Neuronal stem cell (in vitro differentiated cells): ENCODE results near the gene FLII.
"Not testable (repeated sequence)": the region's sequence is repeated elsewhere in the genome, so short reads cannot be mapped to it uniquely, and the experiment has no call there.

ENCODE experiments used
- DNase-seq: peaks from one replicate; pipeline ENCODE4 v3.0.0-alpha.2; 2013; ENCODE audit warnings: low spot score
- H2AFZ ChIP-seq: one replicate; pipeline ENCODE4 v1.6.1; 2013; ENCODE audit warnings: mild to moderate bottlenecking, low read length, inconsistent platforms
- H2AK5ac ChIP-seq: 2 replicates; pipeline ENCODE4 v1.6.1; 2013; ENCODE audit warnings: low read depth, mild to moderate bottlenecking, inconsistent platforms, low read length, moderate library complexity, mixed read lengths
- H2BK120ac ChIP-seq: 2 replicates; pipeline ENCODE4 v1.6.1; 2013; ENCODE audit warnings: low read depth, mild to moderate bottlenecking, inconsistent platforms, low read length, moderate library complexity, mixed read lengths
- H2BK12ac ChIP-seq: one replicate; pipeline ENCODE4 v1.6.1; 2013; ENCODE audit warnings: low read length, inconsistent platforms
- H2BK15ac ChIP-seq: 2 replicates; pipeline ENCODE4 v1.6.1; 2013; ENCODE audit warnings: mild to moderate bottlenecking, low read length, inconsistent platforms, mixed read lengths
- H2BK5ac ChIP-seq: one replicate; pipeline ENCODE4 v1.6.1; 2013; ENCODE audit warnings: inconsistent platforms, mild to moderate bottlenecking, low read length, moderate library complexity
- H3K14ac ChIP-seq: one replicate; pipeline ENCODE4 v1.6.1; 2013; ENCODE audit warnings: low read length, inconsistent platforms
- H3K18ac ChIP-seq: 2 replicates; pipeline ENCODE4 v1.6.1; 2013; ENCODE audit warnings: low read length, inconsistent platforms
- H3K23ac ChIP-seq: 2 replicates; pipeline ENCODE4 v1.6.1; 2013; ENCODE audit warnings: low read depth, mild to moderate bottlenecking, mixed read lengths, low read length, inconsistent platforms; ENCODE audit not compliant: poor library complexity
- H3K27ac ChIP-seq: replicated peaks from 3 replicates; pipeline ENCODE4 v1.5.1; 2013; ENCODE audit warnings: low read length, inconsistent platforms
- H3K27me3 ChIP-seq, 3 experiments: 2 replicates each; pipeline ENCODE4 v1.6.1; 2013; ENCODE audit warnings: low read length in 3 of 3, mild to moderate bottlenecking in 2 of 3, inconsistent platforms in 1 of 3, low read depth in 1 of 3, mixed read lengths in 1 of 3, moderate library complexity in 1 of 3; ENCODE audit not compliant: control insufficient read depth in 3 of 3, insufficient read depth in 3 of 3
- H3K36me3 ChIP-seq, 2 donors: replicated peaks in 1 of 2; 2 replicates each; pipeline ENCODE4 v1.6.1; 2013; ENCODE audit warnings: low read length in 2 of 2; ENCODE audit not compliant: control insufficient read depth in 2 of 2, insufficient read depth in 2 of 2
- H3K4ac ChIP-seq: 2 replicates; pipeline ENCODE4 v1.6.1; 2013; ENCODE audit warnings: inconsistent platforms, mild to moderate bottlenecking, low read length, moderate library complexity
- H3K4me1 ChIP-seq, 2 donors: 1 replicate in 1 of 2; 2 replicates in 1 of 2; pipeline ENCODE4 v1.6.1; 2013; ENCODE audit warnings: low read length in 2 of 2, low read depth in 1 of 2; ENCODE audit not compliant: control insufficient read depth in 2 of 2, insufficient read depth in 1 of 2
- H3K4me2 ChIP-seq: one replicate; pipeline ENCODE4 v1.6.1; 2013; ENCODE audit warnings: mild to moderate bottlenecking, low read length, inconsistent platforms; ENCODE audit not compliant: insufficient read depth, poor library complexity, severe bottlenecking
- H3K4me3 ChIP-seq, 2 donors: 2 replicates each; pipeline ENCODE4 v1.5.1; 2013; ENCODE audit warnings: low read length in 2 of 2, mild to moderate bottlenecking in 2 of 2, inconsistent platforms in 1 of 2, moderate library complexity in 1 of 2
- H3K79me1 ChIP-seq: one replicate; pipeline ENCODE4 v1.6.1; 2013; ENCODE audit warnings: low read depth, mild to moderate bottlenecking, inconsistent platforms, low read length, moderate library complexity
- H3K9ac ChIP-seq: one replicate; pipeline ENCODE4 v1.6.1; 2013; ENCODE audit warnings: mild to moderate bottlenecking, low read depth, low read length, inconsistent platforms; ENCODE audit not compliant: poor library complexity
- H3K9me3 ChIP-seq, 2 donors: replicated peaks in 1 of 2; 2 replicates each; pipeline versions ENCODE3 to v1.6.1; 2013; ENCODE audit warnings: low read length in 2 of 2, mild to moderate bottlenecking in 2 of 2, inconsistent platforms in 1 of 2, low read depth in 1 of 2, mixed read lengths in 1 of 2, moderate library complexity in 1 of 2; ENCODE audit not compliant: control insufficient read depth in 2 of 2, insufficient read depth in 1 of 2
- H4K8ac ChIP-seq: one replicate; pipeline ENCODE4 v1.6.1; 2013; ENCODE audit warnings: low read depth, mild to moderate bottlenecking, inconsistent platforms, low read length, moderate library complexity
- H4K91ac ChIP-seq: one replicate; pipeline ENCODE4 v1.6.1; 2013; ENCODE audit warnings: low read length, low read depth, mild to moderate bottlenecking, inconsistent platforms; ENCODE audit not compliant: poor library complexity
- WGBS, 2 donors: extraction: QIAGEN DNeasy Blood & Tissue Kit; methylation state at CpG; one replicate each; pipeline ENCODE4 v1.1.7; 2013; ENCODE audit warnings: missing lambda C conversion rate in 2 of 2, mixed read lengths in 1 of 2; ENCODE audit not compliant: insufficient read length in 2 of 2, insufficient replicate concordance in 1 of 2; ENCODE audit errors: extremely low coverage in 2 of 2; 5-methylcytosine and 5-hydroxymethylcytosine counted together

FLII gene

GRCh38 chr17:18217412-18218015, 41.0 kb downstream of the FLII start:
- Histone ChIP-seq H3K36me3 (no peaks in the 10 kb centered on the region), H2AFZ (peak overlapping the region; percentile 52), H3K18ac (peak overlapping the region; percentile 6), H4K91ac (no peak overlapping the region), H4K8ac (no peak overlapping the region), H2BK15ac (peak overlapping the region; percentile 86), H3K14ac (no peak overlapping the region), H2BK5ac (peak overlapping the region; percentile 32), H3K4me1 (peaks cover 3 to 8% of the 10 kb centered on the region in 2 donors), H2BK120ac (no peak overlapping the region), H3K9ac (no peak overlapping the region), H3K79me1 (no peaks in the 10 kb centered on the region), H3K23ac (no peak overlapping the region), H3K4me3 (no peak overlapping the region), H3K9me3 (no peaks in the 10 kb centered on the region), H2AK5ac (peak overlapping the region; percentile 67), H3K4me2 (no peak overlapping the region), H3K27me3 (no peaks in the 10 kb centered on the region), H2BK12ac (peak overlapping the region; percentile 68), H3K4ac (no peak overlapping the region), H3K27ac (no peak overlapping the region)
- no CpG with 5 or more reads among the region's 6 CpGs for WGBS, 2 donors
- DNase-seq: peak; percentile 75

- H3K27me3 ChIP-seq, H3K4me1 ChIP-seq, H3K9ac ChIP-seq, H3K14ac ChIP-seq, H3K18ac ChIP-seq, H3K27ac ChIP-seq, H3K23ac ChIP-seq, H2BK15ac ChIP-seq, H2BK120ac ChIP-seq, H3K4me2 ChIP-seq, H4K91ac ChIP-seq, H2AFZ ChIP-seq, H2AK5ac ChIP-seq, H3K36me3 ChIP-seq, H3K4me3 ChIP-seq, H3K79me1 ChIP-seq, H4K8ac ChIP-seq, H2BK12ac ChIP-seq, DNase-seq, H2BK5ac ChIP-seq, H3K4ac ChIP-seq, H3K9me3 ChIP-seq: not testable (repeated sequence)
- WGBS, 2 donors: no CpG with 5 or more reads among the region's 11 CpGs
These were observed 41.6 kb downstream of the FLII start for GRCh38 chr17:18216906-18217305.

- Histone ChIP-seq H3K4me1 (peaks cover 3 to 4% of the 10 kb centered on the region in 2 donors), H3K14ac (no peak overlapping the region), H3K9me3 (no peaks in the 10 kb centered on the region), H3K4me3 (no peak overlapping the region), H3K27me3 (no peaks in the 10 kb centered on the region), H3K23ac (no peak overlapping the region), H3K4me2 (no peak overlapping the region), H2BK120ac (no peak overlapping the region), H2BK5ac (no peak overlapping the region), H4K8ac (no peak overlapping the region), H3K9ac (no peak overlapping the region), H2AK5ac (no peak overlapping the region), H3K18ac (no peak overlapping the region), H3K36me3 (peaks cover 10 to 20% of the 10 kb centered on the region in 2 donors), H3K27ac (no peak overlapping the region), H2BK15ac (no peak overlapping the region), H3K79me1 (no peaks in the 10 kb centered on the region), H2BK12ac (no peak overlapping the region), H4K91ac (no peak overlapping the region), H2AFZ (no peak overlapping the region), H3K4ac (no peak overlapping the region)
- no CpG with 5 or more reads among the region's 7 CpGs for WGBS, 2 donors
- no peak for DNase-seq
These were observed 44.8 kb downstream of the FLII start for GRCh38 chr17:18213666-18214270.

GRCh38 chr17:18208092-18208491, 50.4 kb downstream of the FLII start:
- Histone ChIP-seq H3K23ac (no peak overlapping the region), H3K4ac (no peak overlapping the region), H3K4me1 (peaks cover 0 to 2% of the 10 kb centered on the region in 2 donors), H2BK12ac (no peak overlapping the region), H2AK5ac (no peak overlapping the region), H3K14ac (no peak overlapping the region), H3K4me3 (no peak overlapping the region), H3K36me3 (peaks cover 42 to 72% of the 10 kb centered on the region in 2 donors), H4K8ac (no peak overlapping the region), H4K91ac (no peak overlapping the region), H3K9me3 (no peaks in the 10 kb centered on the region), H2AFZ (no peak overlapping the region), H3K18ac (no peak overlapping the region), H2BK5ac (no peak overlapping the region), H2BK120ac (no peak overlapping the region), H3K27me3 (no peaks in the 10 kb centered on the region), H3K9ac (no peak overlapping the region), H3K4me2 (no peak overlapping the region), H3K27ac (no peak overlapping the region), H2BK15ac (no peak overlapping the region), H3K79me1 (peaks cover 2% of the 10 kb centered on the region)
- no peak for DNase-seq
- WGBS, 2 donors: no CpG with 5 or more reads among the region's 19 CpGs
